Measurements from ENCODE around the gene BLM.
"Not testable (repeated sequence)": the region's sequence is repeated elsewhere in the genome, so short reads cannot be mapped to it uniquely, and the experiment has no call there.

Gene BLM

GRCh38 chr15:90735923-90736322 is 18.8 kb downstream of the BLM start:
- DNase-seq (ENCODE audit: low read depth): no peak

GRCh38 chr15:90740545-90740944 is 23.4 kb downstream of the BLM start:
- not testable (repeated sequence) for DNase-seq (ENCODE audit: low read depth)

- no peak for DNase-seq (ENCODE audit: low read depth)
These were observed 24.9 kb downstream of the BLM start for GRCh38 chr15:90742087-90742486.

- no peak for DNase-seq (ENCODE audit: low read depth)
These were observed 26.3 kb downstream of the BLM start for GRCh38 chr15:90743407-90743806.

GRCh38 chr15:90744759-90745402 is 27.7 kb downstream of the BLM start:
- no peak for DNase-seq (ENCODE audit: low read depth)

- DNase-seq (ENCODE audit: low read depth): no peak
These were observed 32.6 kb downstream of the BLM start for GRCh38 chr15:90749754-90750153.

GRCh38 chr15:90750186-90750585 is 33.0 kb downstream of the BLM start:
- DNase-seq (ENCODE audit: low read depth): no peak

GRCh38 chr15:90751300-90751825 is 34.2 kb downstream of the BLM start:
- no peak for DNase-seq (ENCODE audit: low read depth)

GRCh38 chr15:90756916-90757315 is 39.8 kb downstream of the BLM start:
- no peak for DNase-seq (ENCODE audit: low read depth)

- no peak for DNase-seq (ENCODE audit: low read depth)
These were observed 40.3 kb downstream of the BLM start for GRCh38 chr15:90757461-90757860.

- DNase-seq (ENCODE audit: low read depth): no peak
These were observed 43.6 kb downstream of the BLM start for GRCh38 chr15:90760661-90761232.

- no peak for DNase-seq (ENCODE audit: low read depth)
These were observed 44.5 kb downstream of the BLM start for GRCh38 chr15:90761629-90762028.

GRCh38 chr15:90762109-90762508 is 45.0 kb downstream of the BLM start:
- peak; percentile 48 for DNase-seq (ENCODE audit: low read depth)

GRCh38 chr15:90763366-90764099 is 46.4 kb downstream of the BLM start:
- no peak for DNase-seq (ENCODE audit: low read depth)

GRCh38 chr15:90765531-90765930 is 48.4 kb downstream of the BLM start:
- no peak for DNase-seq (ENCODE audit: low read depth)

GRCh38 chr15:90765966-90766365 is 48.8 kb downstream of the BLM start:
- no peak for DNase-seq (ENCODE audit: low read depth)

- no peak for DNase-seq (ENCODE audit: low read depth)
These were observed 52.2 kb downstream of the BLM start for GRCh38 chr15:90769375-90769774.

GRCh38 chr15:90773485-90773884 is 56.3 kb downstream of the BLM start:
- DNase-seq (ENCODE audit: low read depth): no peak

- peak; percentile 24 for DNase-seq (ENCODE audit: low read depth)
These were observed 57.8 kb downstream of the BLM start for GRCh38 chr15:90774731-90775514.

- no peak for DNase-seq (ENCODE audit: low read depth)
These were observed 63.8 kb downstream of the BLM start for GRCh38 chr15:90780916-90781315.

- no peak for DNase-seq (ENCODE audit: low read depth)
These were observed 65.3 kb downstream of the BLM start for GRCh38 chr15:90782442-90782841.

- no peak for DNase-seq (ENCODE audit: low read depth)
These were observed 70.7 kb downstream of the BLM start for GRCh38 chr15:90787881-90788280.

Measured in GM04504 (cell line).